Myometrial cell (primary cell): ENCODE results near the gene RHOB. TPM values are rescaled to one million over a fixed set of nuclear protein-coding genes. Genes with fewer than 3 reads are reported as not detected.

Experiments
- total RNA-seq: library from RNA; depleted of rRNA; stranded (reverse); fragments of >200 nt; gene quantifications from 2 replicates; pipeline ENCODE4 v1.2.3, GENCODE V29; 2015

The RHOB gene
- 174 and 214 TPM in 2 replicates for total RNA-seq

GRCh38 chr2:20446917-20447436 lies at the start of gene RHOB:
Gene RHOB (plus strand): TSS chr2:20447074. CDS start chr2:20447466, 392 bp downstream.

Other genes starting within 250 kb of the RHOB start
- 25.1 and 26.1 TPM in 2 replicates for gene SDC1, start 221.9 kb upstream of the RHOB start, total RNA-seq
- gene PUM2, start 96.2 kb upstream of the RHOB start, total RNA-seq = 11.0 and 14.7 TPM in 2 replicates
- 28.9 and 29.1 TPM in 2 replicates for gene HS1BP3, start 204.0 kb downstream of the RHOB start, total RNA-seq
- gene GDF7, start 220.1 kb downstream of the RHOB start, total RNA-seq = under 0.01 and 0.53 TPM in 2 replicates